Dedifferentiated amniotic fluid mesenchymal stem cell (primary cell): ENCODE data around the gene ERC2.
A peak's percentile ranks its signal among the peaks of the same experiment; 100 is the strongest.

Experiments used
- DNase-seq: peaks from one replicate; pipeline ENCODE4 v3.0.0-alpha.2; 2016; ENCODE audit errors: extremely low spot score

The ERC2 gene

DNA sequence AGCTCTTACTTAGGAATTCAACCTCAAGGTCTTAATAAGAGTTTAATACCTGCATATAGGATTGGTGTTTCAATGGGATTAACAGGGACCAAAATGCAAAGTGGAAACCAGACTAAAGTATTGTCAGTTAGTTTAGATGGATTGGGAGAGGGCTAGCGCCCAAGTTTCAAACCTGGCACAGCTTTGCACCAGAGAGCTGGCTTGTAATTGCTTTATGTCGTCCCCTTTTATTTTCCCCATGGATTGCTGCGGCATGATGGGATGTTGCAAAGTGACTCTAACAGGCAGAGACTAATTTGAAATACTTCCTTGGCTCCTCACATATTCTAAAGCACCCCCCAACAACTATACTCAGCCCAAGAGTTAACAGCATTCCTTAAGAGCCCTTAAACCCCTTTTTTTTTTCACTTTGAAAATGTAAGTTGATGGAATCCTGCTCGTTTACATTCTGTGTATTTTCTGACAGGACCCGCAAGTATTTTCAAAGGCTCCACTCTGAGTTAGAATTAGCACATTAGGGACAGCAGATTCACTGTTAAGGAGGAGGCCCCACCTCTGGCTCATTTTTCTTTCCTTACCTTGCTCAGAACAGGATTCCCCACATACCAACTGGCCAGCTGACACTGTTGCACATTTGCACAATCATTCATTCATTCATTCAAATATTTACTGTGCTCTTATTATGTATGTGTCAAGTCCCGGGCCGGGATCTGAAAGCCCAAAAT lies 214.2 kb downstream of the ERC2 start:
- no peak for DNase-seq

DNA sequence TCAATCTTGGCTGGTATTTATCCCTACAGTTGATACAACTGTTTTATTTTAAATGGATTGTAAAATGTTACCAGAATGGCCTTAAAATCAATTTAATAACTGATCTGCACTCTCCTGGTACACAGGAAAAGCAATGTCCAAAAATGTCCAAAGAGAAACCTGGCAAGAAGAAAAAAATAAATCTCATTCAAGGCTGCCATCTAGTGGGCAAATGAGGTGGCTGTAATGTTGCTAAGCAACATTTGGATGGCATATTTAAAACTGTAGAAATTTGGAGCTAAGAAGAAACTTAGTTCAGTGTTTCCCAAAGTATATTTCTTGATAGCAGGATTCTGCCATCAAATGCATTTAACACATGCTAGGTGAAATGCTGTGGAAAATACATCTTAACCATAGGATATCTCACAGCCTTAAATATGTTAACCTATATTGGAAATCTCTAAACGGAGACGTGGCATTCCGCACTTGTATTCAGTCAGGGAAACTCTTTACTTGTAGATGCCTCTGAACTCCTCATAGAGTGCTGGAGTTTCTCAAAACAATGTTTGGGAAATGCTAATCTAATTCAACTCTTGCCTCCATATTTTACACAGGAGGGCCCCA lies 216.8 kb downstream of the ERC2 start:
- peak; percentile 72 for DNase-seq

DNA sequence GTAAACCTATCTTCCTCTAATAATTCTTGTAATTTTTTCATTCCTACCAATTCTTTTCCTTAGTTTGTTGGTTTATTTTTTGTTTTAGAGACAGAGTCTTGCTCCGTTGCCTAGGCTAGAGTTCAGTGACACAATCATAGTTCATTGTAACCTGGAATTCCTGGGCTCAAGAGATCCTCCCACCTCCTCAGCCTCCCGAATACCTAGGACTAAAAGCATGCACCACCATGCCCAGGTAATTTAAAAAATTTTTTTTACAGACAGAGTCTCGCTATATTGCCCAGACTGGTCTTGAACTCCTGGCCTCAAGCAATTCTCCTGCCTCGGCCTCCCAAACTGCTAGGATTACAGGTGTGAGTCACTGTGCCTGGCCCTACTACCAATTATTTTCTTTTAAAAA lies 220.2 kb downstream of the ERC2 start:
- no peak for DNase-seq

DNA sequence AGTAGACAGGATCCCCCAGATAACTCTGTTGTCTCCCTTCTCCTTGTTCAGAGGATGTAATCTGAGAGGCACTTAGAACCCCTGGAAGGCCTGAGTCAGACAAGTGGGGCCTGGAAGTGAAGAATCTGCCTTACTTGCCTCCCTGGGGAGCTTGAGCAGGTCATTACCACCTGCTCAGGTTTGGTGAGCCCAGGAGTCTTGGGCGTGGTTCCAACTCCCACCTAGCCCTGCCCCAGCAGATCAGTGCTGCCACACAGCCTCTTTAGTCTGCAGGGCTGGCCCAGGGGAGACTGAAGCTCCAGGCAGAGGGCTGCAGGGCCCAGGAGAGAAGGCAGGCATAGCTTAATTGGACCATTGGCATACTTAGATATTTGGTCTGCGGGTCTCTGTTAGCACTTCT lies 230.0 kb downstream of the ERC2 start:
- DNase-seq = no peak

DNA sequence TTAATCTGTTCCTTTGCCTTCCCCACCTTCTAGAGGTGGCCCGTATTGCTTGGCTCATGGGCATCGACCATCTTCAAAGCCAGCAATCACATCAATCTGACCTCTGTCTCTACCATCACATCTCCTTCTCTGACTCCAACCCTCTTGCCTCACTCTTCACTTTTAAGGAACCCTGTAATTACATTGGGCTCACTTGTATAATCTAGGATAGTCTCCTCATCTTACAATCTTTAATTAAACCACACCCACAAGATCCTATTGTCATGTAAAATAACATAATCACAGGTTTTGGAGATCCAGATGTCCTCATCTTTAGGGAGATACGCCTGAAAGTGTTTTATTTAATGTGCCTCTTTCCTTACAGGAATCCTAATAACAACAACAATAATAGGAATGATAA lies 234.5 kb downstream of the ERC2 start:
- no peak for DNase-seq

DNA sequence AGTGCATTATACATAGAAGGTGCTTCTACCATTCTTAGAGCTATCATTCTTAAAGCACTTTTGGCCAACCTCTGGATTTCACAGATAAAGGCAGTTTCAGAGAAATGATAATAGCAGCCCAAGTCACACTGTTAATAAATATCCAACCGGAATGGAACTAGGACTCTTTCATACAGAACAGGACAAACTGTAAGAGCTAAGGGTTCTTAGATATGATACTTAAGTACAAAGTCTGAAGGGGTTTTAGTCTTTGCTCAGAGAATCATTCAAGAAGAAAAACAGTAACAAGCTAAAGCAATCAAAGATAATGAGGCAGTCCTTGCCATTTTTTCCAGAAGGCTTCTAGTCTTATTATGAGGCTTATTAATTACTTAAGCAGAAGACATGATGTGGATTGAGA lies 239.0 kb downstream of the ERC2 start:
- no peak for DNase-seq

DNA sequence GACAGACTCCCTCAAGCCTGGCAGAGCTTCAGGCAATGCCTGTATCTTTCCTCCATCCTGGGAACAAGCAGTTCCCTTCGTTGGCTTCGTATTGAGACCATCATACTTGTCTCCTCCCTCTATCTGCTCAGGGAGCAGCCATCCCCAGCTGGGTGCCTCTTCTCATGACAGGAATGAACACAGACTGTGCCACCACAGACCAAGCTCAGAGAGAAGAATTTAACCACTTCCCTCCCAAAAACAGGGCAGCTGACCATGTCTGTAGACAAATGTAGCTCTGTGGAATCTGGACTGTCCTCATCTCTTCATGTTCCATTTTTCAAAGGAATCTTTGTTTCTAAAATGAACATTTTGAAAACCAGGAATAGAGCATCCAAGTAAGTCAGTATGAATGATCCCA lies 245.4 kb downstream of the ERC2 start:
- no peak for DNase-seq

DNA sequence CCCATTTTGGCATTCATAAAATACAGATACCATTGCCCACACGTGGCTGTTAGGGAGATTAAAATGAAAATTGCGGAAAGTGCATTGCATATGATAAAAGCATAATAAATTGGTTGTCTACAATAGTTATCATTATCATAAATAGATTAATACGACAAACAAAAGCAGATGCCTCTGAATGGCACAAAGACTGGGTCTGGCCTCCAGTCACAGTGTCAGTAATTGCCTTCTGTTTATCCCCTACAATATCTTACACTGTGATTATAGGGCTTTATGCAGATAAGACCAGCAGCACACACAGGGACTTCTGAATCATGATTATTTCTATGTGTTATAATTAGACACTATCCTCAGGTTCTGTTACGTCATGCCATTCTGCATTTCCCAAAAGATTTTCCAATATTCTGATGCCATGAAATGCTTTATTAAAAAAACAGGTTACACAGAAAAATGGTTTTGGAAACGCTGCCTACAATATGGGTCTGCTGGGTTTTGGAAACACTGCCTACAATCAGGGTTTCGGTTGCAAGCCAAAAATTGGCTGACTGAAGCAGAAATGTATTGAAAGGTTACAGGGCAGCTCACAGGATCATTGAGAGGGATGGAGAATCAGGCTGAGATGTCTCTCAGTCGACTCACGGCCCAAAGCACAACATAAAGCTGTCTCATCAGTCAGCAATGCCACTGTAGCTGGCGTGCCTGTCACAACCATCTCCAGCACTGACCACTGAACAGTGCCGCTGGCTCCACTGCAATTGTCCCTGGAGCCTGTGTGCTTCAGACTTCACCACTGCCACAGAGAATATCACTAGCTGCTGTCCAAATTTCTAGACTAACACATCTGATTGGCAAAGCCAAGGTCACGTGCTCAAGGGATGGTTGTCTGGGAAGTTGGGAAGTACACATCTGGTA lies 248.1 kb downstream of the ERC2 start:
- no peak for DNase-seq

DNA sequence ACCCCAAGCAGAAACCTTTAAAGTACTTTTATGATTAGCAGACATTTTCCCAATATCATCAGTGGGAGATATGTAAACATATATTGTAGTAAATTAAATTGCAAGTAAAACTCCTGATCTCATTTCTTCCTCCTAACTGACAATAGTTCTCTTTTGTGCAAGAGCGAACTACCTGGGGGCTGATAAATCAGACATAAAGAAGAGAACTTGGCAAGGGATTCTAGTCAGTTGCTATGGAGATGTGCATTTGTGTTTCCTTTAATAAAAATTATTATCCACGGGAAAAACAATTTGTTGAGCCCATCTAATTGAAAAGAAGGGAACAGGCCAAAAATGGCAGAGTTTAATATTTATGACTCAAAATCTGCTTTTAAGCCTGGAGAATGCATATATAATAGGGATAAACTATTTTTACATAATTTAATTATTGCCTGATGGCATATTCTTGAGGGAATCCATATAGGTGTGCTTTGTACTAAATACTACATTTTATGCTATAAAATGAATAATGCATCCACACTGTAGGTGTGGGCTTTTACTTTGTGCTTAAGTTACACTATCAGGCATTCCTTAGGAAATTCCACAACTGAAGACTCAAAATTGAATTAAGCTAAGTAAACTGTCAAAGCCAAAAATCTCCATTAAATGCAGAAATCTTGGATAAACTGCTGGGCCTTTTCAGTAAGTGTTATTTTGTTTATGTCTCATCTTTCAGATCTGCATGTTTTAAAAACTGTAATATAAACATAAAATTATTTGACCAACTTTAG lies 258.1 kb downstream of the ERC2 start:
- no peak for DNase-seq

DNA sequence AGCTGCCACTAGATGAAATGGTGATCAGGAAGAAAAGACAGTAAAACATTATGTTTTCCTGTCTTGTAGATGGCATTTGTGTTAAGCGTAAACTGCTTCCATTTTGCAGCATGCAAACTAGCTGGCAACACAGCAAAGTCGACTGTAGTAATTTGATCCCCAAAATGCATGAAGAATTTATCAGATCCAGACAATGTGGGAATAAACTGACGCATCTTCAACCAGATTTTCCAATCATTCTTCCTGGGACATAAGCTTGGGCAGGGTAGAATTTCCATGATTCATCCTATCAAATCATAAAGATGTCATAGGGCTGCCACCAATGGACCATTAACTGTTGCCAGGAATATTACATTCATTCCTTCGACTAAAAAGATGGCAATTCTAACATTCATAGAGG lies 260.3 kb downstream of the ERC2 start:
- DNase-seq = no peak

DNA sequence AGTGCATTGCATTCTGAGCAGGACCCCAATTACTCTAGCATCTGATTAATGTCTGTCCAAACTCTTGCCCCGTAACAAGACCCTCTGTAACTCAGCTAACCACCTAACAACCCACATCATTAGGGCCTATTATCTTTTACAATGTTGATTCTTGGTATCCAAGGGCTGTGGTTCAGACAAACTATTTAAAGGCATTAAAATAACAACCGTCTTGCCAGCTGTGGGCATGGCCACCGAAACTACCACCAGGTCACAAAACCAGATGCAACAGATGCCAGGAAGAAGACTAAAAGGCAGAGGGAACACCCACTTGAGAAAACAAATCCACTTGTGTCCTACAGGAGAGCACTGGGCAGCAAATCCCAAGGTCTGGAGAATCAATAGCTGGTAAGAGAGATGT lies 262.9 kb downstream of the ERC2 start:
- no peak for DNase-seq

DNA sequence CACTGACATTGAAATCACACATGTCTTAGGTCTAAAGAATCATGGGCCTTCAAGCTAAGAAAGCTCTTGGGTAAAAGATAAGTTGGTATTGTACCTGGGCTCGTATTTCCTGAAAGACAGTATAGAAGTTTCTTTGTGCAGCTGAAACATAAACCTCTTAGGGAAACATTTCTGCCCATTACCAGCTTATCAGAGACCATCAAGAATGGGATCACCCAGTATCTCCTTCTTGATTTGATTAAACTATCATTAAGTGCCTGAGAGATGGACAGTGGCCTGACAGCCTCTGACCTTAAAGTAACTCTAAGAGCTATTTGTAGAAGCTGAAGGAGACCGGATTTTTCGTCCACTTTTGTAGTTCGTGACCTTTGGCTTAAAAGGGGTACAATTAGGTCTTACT lies 265.3 kb downstream of the ERC2 start:
- no peak for DNase-seq

DNA sequence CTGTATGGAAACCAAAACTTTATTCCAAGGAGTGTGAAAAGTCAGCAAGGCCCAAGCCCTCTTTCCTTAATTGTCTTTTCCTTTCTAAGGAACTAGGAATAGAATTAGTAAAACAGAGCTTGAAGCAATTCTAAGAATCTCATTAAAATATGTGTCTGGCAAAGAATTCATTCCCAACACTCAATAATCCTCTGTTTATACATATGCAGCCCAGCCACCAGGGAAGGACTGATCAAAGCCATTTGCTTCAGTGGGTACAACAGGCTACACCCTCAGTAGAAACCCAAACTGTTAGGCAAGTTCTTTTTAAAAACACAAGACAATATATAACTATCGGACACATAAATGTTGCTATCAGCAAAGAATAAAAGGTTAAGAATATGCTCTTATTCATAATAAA lies 266.9 kb downstream of the ERC2 start:
- no peak for DNase-seq

DNA sequence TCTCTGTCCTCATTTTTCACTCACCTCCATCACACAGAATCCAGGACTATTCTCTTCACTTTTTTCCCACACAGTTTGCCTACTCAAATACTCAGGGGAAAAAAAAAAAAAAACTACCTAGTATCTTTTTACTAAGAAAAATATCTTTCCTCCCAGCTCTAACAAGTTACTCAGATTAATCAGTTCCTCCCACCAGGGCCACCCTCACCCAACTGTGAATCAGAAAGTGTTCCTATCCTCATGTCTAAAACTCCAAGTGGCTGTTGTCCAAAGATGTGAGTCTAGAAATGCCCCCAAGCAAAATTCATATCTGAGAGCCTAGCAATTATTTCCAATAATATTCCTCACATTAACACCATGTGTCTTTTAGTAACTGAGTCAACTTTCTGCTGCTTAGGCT lies 268.0 kb downstream of the ERC2 start:
- DNase-seq = no peak

DNA sequence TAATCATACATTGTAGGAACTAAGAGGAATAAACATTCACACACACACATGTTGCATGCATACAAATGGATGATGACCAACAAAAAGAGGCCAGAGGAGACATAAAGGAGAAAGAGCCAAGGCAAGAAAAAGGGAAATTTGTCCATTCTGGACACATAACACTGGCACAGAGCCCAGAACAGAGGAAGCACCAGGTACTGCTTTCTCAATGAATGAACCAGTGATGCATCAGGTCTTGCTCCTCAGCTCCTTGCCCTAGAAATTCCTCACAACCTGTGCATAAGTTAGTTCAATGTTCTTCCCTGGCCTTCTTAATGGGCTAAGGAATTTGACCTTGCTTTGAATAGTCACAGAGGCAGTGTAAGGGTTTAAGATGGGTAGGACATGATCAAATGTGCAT lies 270.3 kb downstream of the ERC2 start:
- no peak for DNase-seq

DNA sequence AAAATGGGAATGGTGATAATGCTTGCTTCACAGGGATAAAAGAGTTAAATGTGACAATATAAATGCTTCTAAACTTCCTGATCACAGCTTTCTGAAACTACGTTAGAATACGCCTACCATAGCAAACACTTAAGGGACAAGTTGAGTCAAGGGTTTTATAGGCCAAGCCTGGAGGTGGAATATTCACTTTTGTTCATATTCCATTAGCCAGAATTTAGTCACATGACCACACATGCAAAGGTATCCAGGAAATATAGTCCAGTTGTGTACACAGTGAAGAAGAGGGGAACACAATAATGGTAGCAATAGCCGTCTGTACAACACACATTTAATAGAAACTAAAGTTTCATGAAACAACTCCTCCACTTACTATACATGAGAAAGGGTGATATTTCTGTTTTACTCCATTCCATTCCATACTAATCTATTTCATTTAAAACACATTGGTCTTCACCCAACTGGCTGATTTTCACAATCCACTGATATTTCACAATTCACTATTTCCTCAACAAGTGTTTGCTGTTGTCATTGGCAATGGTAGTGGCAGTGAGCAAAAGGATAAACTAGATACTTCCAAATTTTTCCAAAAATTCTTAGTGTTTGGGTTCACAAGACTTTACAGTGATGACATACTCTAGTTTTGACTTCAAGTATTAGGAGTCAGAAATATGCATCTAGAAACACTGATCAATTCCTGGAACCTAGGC lies 270.9 kb downstream of the ERC2 start:
- peak; percentile 30 for DNase-seq

DNA sequence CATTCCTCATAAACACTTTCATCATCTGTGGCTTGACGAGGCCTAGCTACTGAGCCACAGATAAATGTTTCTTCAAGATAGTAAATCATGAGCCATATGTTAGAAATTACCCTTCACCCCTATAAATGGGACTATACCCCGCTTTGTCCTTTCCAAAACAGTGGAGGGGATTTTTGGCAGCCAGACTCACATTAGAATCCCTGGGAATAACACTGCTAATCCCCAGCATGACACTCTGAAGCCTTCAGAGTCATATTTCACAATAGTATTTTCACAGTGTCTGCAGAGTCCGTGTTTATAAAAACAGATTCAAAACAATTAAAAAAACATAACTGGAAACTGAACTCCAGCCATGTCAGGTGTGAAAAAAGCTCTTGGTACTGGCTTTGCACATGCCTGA lies 271.6 kb downstream of the ERC2 start:
- DNase-seq = no peak

DNA sequence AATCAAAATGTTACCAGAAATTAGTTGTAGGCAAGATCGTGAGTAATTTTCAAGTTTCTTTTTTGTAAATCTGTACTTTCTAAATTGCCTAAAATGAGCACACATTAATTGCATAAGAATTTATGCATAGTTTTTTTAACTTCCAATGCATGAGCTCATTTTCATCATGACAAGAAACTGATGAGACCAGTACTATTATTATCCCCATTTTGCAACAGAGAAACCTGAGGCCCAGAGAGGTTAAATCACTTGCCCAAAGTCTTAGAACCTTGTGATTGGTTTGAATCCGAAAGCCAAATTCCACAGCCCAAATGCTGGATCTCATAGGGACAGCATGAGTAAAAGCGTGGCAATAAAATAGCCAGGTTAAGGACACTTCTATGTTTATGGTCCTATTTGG lies 274.7 kb downstream of the ERC2 start:
- DNase-seq = no peak

DNA sequence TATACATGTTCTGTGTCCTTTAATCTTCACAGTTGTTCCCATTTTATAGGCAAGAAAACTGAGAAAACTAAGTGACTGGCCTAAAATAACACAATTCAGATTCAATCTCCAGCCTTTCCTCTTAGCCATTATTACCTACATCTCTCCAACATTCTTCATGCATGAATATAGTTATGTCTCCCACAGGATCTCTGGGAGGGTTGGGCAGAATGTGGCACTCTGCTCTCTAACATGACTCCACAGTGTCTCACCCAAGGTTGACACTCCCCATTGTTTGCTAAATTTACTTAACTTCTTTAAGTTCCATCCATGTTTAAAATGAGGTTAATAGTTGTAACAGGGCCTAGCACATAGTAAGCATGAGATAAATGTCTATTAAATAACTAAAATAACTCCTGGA lies 276.3 kb downstream of the ERC2 start:
- no peak for DNase-seq

DNA sequence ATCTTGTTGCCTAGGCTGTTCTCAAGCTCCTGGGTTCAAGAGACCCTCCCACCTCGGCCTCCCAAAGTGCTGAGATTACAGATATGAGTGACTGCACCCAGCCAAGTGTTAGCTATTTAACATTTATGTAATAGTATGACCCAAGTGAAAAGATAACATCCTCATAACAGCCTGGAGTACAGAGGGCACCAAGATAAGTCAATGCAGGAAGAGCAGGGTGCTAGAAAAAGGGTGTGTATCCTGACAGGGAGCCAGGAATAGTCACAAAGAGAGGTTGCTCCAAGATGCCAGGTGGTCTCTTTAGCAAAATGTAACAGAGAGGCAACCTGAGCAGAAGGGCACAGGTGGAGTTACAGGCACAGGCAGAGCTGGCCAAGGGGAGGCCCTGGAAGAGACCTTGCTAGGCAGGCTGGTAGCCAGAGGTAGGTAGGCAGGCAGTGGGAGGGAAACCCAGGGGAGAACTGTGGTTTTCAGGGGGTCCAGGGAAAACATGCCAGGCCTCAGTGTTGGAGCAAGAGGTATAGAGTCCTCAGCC lies 277.4 kb downstream of the ERC2 start:
- no peak for DNase-seq

DNA sequence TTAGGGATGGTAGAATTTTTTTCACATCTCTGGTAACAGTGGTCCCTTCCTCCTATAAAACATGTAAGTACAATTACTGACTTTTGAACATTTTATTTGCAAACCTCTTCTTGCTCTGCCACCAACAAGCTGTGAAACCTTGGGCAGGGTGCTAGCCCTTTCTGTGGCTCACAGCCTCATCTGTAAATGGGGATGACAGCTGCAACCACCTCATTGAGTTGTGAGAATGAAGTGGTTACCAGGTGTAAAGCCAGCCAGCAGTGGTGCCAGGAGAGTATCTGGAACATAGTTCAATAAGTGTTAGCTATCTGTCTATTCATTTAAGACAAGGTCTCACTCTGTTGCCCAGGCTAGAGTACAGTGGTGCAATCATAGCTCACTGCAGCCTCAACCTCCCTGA lies 278.1 kb downstream of the ERC2 start:
- no peak for DNase-seq
